NCI-H1105 (cell line): ENCODE results near the gene TOPORS.
A peak's percentile ranks its signal among the peaks of the same experiment; 100 is the strongest.
"Not testable (repeated sequence)": the region's sequence is repeated elsewhere in the genome, so short reads cannot be mapped to it uniquely, and the experiment has no call there.

Experiments used
- DNase-seq: peaks from one replicate; lab custom pipeline; 2025; lab: John Stamatoyannopoulos, UW

Gene TOPORS

DNA sequence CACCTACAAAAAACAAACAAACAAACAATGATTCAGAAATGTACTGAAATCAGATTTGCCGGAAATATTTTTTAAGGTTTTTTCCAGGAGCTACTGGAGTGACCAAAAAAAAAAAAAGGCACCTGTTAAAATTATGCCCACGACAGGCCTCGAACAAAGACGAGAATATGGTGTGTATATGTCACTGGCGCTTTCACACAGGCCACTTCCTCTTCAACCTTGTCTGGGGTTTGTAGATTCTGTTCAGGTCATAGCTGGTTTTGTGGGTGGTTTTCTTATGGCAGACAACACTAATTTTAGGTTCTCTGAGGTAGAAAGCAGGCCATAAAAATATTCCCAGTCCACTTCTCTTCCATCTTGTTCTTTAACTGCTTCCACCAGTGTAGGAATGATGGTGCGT, 13.6 kb upstream of the TOPORS start:
- no peak for DNase-seq

DNA sequence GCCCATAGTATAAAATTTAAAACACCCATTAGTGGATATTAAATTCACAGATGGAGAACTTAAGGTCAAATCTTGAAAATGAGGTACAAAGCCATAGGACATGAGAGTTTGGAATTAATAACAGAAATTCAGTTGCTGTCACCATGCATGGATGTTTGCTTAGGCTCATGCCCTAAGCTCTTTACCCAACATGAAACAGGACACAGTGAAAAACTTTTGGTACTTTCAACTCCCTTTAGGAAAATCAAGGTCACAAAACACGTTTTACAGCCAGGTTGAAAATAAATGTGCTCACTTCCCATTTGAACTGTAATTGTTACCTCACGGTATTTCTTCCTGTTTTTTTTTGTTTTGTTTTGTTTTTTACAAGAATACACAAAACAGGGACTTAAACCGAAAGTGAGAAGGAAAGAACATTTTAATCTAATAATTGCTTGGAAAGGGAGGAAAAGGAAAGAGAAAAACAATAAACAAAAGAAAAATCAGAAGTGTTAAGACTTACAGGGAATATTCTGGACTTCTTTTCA, 6.1 kb upstream of the TOPORS start:
- no peak for DNase-seq

DNA sequence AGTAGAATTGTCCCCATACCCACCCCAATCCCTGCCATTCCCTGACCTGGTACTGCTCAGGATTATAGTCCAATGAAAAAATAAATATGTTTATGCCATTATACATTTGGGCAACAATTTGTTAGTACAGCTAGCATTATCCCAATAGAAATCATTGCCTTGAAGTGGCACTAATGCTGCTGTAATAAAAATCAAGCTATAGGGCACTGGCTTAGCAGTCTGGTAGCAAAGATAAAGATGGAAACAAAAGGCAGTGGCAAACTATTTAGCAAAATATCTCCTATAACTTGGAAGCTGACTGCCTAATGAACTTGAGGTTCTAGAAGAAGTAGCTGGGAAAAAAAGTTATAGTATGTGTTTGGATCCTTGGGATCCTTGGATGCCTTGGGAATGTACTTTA, 2.2 kb upstream of the TOPORS start:
- DNase-seq = no peak

GRCh38 chr9:32554107-32554506, 1.7 kb upstream of the TOPORS start:
- DNase-seq = no peak

DNA sequence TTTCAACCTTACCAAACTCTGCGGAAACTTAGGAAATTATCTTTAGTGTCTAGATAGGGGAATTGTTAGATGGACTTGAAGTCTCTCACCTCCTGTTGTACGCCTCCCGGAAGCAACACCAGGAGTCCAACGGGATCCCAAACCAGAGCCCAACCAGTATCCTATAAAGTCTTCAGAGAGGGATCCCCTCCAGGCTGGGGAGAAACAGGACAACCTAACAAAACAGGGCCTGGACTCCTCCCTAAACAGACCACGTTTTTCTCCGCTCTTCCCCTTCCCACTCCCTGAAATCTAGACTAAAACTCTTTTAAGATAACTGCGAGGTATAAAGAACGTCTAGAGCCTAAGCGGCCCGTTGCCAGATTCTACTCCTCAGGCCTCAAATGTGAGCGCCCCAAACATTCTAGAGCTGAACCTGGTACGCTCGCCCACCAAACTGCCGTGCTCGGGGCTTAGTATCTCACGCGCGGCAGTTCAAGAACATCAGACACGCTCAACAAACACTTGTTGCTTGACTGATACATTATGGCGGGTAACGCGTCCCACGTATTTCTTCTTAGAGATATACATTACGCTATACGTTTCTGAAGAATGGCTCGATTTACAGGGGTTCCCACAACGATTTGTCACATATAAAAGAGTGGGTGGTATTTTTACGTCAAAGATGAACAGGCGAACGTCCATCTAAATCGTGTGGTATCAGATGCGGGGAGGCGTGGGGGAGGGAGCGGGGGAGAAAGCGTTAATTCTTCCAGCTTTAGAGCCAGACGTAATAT, 922 bp downstream of the TOPORS start:
- peak; percentile 34 for DNase-seq

DNA sequence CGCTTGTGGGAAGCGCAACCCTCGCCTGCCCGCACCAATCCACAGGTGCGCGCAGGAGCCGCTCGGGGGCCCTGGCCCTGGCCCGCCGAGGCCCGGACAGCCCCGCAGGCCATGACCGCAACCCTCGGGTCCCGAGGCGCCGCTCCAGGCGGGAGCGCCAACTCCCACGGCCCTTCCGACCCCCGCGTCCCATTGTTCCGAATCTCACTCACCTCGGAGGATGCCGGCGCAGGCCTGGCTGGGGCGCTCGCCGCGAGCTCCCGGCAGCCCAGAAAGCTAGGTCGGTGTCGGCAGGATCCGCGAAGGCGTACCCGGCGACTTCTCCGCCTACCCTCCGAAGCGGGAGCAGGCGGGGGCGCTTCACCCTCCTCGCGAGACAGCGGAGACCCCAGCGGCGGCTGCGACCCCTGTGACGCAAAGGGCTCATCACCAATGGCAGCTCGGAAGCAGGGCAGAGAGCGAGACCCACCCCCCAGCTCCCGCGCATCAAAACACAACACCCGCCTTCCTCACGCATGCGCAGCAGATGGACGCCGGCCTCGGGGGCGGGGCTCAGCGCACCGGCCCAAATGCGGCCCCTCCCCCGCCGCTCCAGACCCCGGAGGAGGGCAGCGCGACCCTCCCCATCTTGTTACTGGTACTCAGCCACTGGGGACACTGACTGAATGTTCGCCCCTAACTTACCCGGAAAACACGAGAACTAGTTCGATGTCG, 1.7 kb downstream of the TOPORS start:
- DNase-seq = peak; percentile 96

GRCh38 chr9:32550150-32550561, 2.2 kb downstream of the TOPORS start:
- no peak for DNase-seq

DNA sequence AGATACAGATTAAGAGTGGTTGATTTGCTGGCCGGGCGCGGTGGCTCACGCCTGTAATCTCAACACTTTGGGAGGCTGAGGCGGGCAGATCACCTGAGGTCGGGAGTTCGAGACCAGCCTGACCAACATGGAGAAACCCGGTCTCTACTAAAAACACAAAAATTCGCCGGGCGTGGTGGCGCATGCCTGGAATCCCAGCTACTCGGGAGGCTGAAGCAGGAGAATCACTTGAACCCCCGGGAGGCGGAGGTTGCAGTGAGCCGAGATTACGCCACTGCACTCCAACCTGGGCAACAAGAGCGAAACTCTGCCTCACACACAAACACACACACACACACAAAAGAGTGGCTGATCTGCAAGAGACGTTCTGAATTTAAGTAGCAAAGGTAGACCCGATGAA, 4.2 kb downstream of the TOPORS start:
- not testable (repeated sequence) for DNase-seq

GRCh38 chr9:32545884-32546283, 6.5 kb downstream of the TOPORS start:
- DNase-seq = no peak

- no peak for DNase-seq
Measured at GRCh38 chr9:32543047-32543446, 9.3 kb downstream of the TOPORS start.

- DNase-seq = no peak
Measured at GRCh38 chr9:32533816-32534215, 18.6 kb downstream of the TOPORS start.

DNA sequence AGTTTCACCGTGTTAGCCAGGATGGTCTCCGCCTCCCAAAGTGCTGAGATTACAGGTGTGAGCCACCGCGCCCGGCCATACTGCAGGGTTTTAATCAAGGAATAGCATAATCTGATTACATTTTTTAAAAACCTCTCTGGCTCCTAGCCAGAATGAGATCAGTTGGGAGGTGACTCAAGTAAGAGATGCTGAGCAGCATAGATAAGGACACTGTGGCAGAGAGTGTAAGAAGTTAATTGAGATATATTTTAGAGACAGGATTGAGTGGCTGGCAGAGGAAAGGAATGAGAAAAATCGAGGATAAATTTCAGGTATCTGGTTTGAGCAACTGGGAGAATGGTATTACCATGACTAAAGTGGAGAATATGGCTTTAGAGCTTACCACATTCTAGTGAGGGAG, 19.1 kb downstream of the TOPORS start:
- no peak for DNase-seq

DNA sequence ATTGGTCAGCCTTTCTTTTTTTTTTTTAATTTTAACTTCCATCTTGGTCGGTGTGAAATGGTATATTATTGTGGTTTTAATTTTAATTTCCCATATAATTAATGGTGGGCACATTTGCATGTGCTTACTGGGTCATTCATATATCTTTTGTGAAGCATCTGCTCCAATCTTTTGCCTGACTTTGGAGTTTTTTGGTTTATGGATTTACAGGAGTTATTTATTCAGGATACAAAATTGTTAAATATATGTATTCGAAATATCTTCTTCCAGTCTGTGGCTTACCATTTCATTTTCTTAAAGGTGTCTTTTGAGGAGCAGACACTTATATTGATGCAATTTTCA, 25.7 kb downstream of the TOPORS start:
- DNase-seq = no peak

DNA sequence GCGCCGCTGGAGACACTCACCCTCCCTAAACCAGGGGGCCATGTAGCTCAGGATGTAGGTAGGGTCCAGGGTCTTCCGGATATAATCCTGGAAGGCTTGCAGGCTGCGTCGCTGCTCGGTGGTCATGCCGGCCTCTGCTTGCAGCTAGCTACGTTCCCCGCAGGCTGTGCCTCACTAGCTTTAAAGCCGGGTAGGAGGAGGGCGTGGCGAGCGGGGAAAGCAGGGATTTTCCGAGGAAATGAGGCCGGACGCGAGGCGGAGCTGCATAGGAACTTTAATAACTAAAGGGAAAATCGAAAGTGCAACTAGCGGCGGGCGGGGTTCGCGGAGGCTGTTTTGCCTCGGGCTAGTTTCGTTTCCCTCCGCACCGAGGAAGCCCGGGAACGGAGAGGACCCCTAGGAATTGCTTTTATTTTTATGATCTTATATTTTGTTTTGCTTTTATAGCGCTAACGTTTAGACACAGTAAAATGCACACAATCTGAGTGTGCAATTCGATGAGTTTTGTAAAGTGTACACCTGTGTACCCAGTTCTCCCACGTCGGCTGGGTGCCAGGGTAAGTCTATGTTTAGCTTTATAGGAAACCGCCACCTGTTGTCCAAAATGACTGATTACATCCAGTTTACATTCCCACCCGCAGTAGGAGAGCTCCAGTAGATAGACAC, 26.2 kb downstream of the TOPORS start, which contains the start of gene RIGI:
TSS of gene RIGI (minus strand) at position 156 of the 666 bp plus-strand sequence. CDS start at position 126, 30 bp downstream.
- DNase-seq = peak; percentile 70

- no peak for DNase-seq
Measured at GRCh38 chr9:32525709-32526030, 26.7 kb downstream of the TOPORS start.

DNA sequence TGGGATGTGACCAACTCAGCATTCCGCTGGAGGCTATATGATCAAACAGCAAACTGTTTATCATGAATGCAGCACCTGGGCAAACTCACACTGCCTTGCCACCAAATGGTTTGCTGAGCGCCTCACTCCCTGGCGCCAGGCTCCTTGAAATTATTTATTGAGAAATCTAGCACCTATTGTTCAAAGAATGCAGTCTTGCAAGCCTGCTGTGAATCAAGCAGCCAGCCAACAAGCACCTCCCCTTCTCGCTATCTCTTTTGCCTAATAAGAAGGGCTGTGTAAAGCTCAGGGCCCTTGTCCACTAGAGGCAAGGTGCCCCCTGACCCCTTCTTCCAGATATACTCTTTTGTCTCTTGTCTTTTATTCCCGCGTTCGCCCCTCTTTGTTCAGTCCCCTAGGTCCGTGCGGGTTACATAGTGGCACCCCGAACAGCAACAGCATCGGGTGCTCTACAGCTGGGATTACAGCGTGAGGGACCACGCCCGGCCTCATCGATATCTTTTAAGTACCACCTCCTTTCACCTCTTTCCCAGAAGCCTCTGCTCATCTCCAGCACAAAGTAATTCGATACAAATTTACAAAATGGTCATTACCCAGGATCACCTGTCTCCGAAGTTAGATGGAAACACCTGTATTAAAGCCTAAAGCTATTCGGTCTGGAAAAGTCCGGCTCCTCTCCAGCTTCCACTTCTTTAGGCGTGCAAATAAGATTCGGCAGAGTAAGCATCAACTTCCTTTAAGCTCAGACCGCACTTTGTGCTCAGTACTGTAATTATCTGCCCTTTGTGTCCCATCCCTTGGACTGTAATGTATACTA, 27.3 kb downstream of the TOPORS start:
- no peak for DNase-seq

- DNase-seq = not testable (repeated sequence)
Measured at GRCh38 chr9:32524558-32524891, 27.9 kb downstream of the TOPORS start.

- no peak for DNase-seq
Measured at GRCh38 chr9:32523910-32524309, 28.5 kb downstream of the TOPORS start.

DNA sequence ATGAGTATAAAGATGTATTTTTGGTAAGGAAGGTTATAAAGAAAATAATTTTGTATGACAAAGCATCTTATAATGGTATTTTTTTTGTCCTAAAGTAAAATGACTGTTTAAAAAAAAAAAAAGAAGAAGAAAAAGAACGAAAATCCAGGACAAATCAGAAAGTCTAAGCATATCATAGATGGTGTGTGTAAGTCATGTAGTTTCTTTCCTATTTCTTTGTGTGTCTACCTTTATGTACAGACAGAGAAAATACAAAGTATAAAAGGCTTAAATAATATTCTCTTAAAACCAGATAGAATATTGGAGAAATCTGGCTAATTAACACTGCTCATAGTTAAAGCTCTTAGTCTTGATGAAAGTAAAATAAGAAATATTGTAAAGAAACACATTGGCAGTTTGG, 34.1 kb downstream of the TOPORS start:
- no peak for DNase-seq

- DNase-seq = no peak
Measured at GRCh38 chr9:32516241-32516640, 36.1 kb downstream of the TOPORS start.

DNA sequence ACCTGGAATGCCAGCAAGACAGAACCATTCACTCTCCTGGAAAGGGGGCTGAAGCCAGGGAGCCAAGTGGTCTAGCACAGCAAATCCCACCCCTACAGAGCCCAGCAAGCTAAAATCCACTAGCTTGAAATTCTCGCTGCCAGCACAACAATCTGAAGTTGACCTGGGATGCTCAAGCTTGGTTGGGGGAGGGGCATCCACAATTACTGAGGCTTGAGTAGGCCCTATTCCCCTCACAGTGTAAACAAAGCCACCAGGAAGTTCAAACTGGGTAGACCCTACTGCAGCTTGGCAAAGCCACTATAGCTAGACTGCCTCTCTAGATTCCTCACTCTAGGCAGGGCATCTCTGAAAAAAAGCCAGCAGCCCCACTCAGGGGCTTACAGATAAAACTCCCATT, 43.7 kb downstream of the TOPORS start:
- no peak for DNase-seq

GRCh38 chr9:32503008-32503407, 49.4 kb downstream of the TOPORS start:
- DNase-seq = no peak
